Measurements from ENCODE around the gene GPC4.

GPC4 gene

DNA sequence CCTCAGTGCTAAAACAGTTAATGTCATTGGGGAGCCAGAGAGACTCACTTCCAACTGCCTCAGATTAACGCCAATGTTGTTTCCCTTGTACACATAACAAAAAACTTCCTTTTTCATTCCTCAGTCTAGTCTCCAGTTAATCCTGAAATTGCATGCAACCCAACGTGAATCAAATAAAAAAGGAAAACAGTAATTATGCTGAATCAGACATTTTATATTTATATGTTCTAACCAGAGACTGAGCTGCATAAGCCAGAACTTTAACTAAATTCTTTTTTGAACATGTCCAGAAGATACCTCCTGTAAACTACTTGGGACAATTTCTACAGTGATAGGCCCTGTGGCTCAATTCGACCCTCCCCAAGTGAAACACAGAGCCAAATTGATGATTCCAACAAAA is 4.7 kb downstream of the GPC4 start:
- DNase-seq: no peak

DNA sequence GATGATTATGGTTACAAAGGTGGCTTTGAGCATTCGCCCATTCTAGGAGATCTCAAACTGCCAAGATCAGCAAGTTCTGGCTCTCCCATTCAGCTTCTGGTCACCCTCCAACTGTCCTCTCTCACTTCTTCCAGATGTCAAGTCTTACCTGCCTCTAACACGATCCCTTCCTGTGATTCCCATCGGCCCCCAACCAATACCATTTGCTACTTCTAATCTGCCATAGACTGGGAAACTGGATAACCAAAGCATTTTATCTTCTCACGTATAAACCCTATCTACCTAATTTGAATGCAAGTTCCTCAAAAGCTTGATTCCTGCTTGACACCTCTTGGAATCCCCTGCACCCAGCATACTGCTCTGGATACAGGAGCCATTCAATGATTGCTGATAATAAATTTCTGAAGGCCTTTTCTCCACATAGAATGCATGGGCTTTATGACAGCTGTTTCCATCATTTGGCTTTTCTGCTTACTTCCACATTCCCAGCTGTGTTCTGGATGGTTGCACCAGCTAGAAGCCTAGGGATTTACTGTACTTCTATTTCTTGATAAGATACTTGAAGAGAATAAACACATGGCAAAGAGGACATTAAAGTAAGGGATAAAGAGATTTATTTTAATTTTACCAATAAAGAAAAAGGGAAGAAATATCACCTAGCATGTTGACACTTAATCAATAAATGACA is 9.6 kb downstream of the GPC4 start:
- no peak for DNase-seq

DNA sequence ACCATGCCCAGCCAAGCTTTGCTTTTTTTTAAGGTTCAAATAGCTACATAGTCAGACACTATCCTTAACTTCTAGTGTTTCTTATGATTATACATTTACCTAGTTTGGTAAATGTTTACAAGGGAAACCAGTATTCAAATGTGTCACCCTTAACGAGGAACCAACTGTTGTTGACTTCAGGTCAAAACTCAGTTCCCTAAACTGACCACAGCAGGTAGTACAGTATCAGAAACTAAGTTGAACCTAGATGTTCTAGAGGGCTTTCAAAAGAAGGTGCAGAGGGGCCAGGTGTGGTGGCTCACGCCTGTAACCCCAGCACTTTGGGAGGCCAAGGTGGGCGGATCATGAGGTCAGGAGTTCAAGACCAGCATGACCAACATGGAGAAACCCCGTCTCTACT is 11.3 kb downstream of the GPC4 start:
- DNase-seq: no peak

GRCh38 chrX:133402830-133403625 is 12.3 kb downstream of the GPC4 start:
- DNase-seq: no peak

GRCh38 chrX:133402042-133402453 is 13.2 kb downstream of the GPC4 start:
- DNase-seq: no peak

GRCh38 chrX:133401536-133401935 is 13.8 kb downstream of the GPC4 start:
- DNase-seq: no peak

DNA sequence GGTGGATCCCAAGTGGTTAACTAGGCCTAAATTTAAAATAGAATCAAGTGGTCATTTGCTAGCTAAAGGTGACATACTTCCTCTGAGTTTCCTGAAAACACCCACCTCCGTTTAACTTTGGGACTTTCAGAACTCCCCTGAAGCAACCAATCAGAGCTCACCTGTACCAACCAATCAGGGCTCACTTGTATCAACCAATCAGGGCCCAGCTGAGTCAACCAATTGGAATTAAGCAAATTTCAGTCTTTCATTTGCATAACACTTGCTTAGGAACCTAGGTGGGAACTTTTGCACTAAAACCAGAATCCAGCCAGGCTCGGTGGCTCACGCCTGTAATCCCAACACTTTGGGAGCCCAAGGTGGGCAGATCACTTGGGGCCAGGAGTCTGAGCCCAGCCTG is 15.9 kb downstream of the GPC4 start:
- DNase-seq: no peak

GRCh38 chrX:133394765-133395164 is 20.5 kb downstream of the GPC4 start:
- DNase-seq: no peak

GRCh38 chrX:133392671-133393070 is 22.6 kb downstream of the GPC4 start:
- no peak for DNase-seq

DNA sequence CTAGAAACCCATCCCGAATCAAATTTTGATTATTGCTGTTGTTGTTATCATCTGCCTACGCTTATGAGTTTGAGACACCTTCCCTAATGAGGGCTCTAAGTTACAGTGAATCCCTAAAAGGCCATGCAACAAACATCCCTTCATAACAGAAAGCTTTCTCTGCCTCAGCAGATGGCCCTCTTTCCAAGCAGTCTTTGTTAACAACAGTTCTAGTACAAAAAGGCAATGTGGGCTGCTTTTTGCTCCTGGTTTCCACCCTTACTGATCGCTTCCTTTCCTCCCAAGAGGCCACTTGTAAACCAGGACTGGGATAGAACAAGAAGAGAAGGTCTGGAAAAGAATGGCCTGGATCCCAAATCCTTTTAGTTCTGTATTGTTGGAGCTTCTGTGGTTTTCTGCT is 24.2 kb downstream of the GPC4 start:
- DNase-seq: no peak

GRCh38 chrX:133390676-133391075 is 24.6 kb downstream of the GPC4 start:
- no peak for DNase-seq

- DNase-seq: no peak
Measured at GRCh38 chrX:133389975-133390374, 25.3 kb downstream of the GPC4 start.

DNA sequence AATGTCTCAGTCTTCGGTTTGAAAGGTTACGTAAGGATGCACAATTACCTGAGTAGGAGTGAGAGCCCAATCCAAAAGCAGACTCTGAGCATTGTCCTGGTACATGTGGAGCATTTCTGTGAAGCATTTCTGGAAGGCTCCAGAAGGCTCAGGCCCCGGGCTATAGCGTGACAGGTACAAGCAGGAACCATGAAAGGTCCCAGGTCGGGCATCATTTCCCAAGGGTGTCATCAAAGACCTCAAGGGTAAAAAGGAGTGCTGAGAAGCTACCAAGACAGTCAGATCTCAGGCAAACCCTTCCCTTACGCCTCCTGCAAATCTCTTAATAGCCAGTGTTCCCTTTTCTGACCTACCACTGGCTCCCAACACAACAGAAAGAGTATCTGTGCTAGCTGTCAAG is 30.8 kb downstream of the GPC4 start:
- no peak for DNase-seq

DNA sequence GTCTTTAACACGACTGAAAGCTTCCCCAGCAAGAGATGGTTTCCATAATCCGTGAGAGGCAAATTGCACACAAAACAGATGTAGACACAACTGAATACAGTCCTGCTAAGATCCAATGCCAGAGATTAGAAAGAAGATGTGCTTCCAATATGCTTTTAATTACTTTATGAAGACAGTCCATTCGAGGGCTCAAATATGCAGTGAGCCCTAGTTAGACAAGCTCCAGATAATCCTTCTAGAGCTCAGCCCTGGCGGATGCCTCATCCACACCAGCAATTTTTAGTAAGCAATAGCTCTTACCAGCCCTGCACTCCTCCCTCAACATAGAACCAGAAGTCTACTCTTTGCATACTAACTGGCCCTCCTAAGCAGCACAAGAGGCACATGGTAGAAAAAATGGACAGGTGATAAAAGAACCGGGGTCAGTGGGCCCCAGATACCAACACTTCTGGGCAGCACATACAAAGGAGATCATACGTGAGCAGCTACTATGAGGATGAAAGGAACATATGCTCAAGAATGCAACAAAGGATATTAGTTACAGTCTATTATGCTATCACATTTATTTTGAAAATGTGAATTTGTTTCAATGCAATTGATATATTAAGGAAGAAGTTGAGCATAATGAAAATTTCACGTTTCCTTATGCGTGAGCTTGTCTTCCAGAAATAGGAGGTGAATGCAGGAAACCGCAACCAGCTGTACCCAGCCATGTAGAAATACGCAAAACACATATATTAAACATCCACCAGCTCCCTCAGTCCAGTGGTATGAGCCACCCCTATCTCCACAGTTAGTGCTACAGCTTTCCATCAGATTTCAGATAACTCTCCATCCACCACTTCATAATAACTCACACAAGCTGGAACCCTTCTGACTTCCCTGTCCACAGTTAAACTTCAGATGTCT is 34.3 kb downstream of the GPC4 start:
- DNase-seq: no peak

DNA sequence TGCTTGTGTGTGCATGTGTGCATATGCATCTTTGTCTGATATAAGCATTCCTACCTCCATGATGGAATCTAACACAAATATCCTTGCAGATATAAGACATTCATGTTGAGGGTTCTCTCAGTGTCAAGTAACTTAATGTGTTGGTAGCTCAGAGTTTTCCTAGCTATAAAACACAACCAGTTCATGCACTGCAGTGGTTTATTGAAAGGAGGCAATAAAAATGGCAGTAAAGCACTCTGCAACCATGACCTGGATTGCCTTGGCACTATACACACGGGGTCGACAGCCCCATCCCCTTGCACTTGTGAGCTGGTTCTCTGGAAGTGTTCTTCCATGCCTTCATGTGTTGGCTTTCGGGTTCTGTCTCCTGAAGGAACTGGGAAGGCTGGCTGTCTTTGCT is 38.9 kb downstream of the GPC4 start:
- no peak for DNase-seq

- no peak for DNase-seq
Measured at GRCh38 chrX:133375615-133376340, 39.5 kb downstream of the GPC4 start.

GRCh38 chrX:133374874-133375387 is 40.4 kb downstream of the GPC4 start:
- DNase-seq: no peak

DNA sequence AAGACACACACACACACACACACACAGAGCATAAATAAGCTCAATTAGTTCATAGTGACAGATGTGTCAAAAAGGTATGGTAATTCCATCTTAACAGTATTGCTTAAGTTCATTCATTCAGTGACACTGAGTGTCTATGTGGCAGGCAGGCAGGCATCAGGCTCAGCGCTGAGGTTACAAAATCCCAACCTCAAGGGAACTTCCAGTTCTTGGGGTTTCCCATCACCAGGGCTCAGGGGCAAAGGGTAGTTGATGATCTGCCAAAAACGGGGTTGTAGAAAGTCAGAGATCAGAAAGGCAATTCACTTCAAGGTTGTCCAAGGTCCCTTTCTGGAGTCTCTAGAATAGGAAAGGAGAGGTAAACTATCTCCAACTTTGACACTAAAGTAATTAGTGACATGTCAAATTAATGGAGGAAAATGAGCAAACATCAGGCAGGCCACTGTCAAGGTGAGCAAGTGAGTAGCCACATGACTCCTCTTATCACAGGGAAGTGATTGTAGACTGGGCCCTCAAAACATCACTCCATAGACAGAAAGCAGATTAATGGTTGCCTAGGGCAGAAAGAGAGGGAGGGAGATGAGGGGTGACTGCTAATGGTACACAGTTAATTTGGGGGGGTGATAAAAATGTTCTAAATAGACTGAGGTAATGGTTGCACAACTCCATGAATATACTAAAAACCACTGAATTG is 41.8 kb downstream of the GPC4 start:
- DNase-seq: no peak

- no peak for DNase-seq
Measured at GRCh38 chrX:133370696-133371275, 44.5 kb downstream of the GPC4 start.

DNA sequence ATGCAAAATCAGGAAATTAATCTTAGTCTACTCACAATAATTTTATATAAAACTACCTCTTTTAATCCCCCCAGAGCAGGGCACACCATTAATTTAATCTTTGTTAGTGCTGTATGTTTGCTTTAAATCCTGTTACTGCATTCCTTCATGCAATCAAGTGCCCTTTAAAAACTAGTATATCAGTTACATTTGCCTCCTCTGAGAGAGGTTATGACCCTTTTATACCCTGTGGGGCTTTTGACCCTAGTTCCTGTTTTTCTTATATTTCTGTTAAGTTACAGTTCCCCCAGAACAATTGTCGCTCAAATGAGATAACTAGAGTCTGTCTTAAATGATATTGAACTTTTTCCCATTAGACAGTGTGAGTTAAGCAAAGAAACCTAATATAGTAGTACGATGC is 46.2 kb downstream of the GPC4 start:
- DNase-seq: no peak

DNA sequence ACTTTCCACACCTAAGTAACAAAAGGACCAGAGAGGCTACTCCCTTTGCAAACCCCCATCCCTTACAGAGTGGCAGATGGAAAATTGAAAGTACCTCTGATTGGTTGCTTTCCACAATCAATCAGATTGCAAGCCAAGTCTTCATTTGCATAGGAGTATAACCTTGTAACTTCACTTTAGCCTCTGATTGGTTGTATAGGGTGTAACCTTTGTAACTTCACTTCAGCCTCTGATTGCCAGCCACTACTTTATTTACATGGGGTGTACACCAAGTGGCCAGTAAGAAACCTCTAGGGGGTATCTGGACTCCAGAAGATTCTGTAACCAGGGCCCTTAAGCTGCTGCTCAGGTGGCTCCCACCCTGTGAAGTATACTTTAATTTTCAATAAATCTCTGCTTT is 48.6 kb downstream of the GPC4 start:
- no peak for DNase-seq

Data from NCI-H187 (cell line).